ENCODE measurements around the gene PPP2R1B.

Gene PPP2R1B

DNA sequence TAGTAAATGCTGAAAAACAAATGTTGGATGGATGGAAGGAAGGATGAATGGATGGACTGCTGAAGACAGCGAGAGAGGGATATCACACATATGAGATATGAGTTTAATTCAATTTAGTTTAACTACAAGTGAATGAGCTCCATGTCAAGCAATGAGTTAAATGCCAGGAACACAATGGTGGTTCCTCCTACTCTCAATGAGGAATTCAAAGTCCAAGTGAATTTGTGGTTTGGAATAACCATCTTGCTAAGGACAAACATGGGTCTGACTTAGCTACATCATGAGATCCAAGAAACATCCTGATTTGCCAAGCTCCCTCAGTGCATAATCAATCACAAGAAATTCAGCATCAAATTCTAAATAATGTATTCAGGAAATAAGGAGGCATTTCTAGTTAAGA is 26.1 kb upstream of the PPP2R1B start:
- TF ChIP-seq, protein P1, sequence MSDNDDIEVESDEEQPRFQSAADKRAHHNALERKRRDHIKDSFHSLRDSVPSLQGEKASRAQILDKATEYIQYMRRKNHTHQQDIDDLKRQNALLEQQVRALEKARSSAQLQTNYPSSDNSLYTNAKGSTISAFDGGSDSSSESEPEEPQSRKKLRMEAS (IDR thresholded peaks at IDR 0.05): no peak
- TF ChIP-seq RAD21 (IDR thresholded peaks at IDR 0.05; ENCODE audit: low read depth): no peak
- no peak for TF ChIP-seq CREB1 (IDR thresholded peaks at IDR 0.05; ENCODE audit: low read depth)
- no peak for TF ChIP-seq YY1 (IDR thresholded peaks at IDR 0.05; ENCODE audit: low read depth)
- TF ChIP-seq FOXM1 (IDR thresholded peaks at IDR 0.05; ENCODE audit: borderline replicate concordance, low read depth): no peak
- TF ChIP-seq ZBTB7A (IDR thresholded peaks at IDR 0.05; ENCODE audit: low read depth): no peak
- TF ChIP-seq EP300 (IDR thresholded peaks at IDR 0.05; ENCODE audit: borderline replicate concordance): no peak
- no peak for TF ChIP-seq TAF1 (IDR thresholded peaks at IDR 0.05; ENCODE audit: low read depth)
- no peak for TF ChIP-seq TEAD4 (IDR thresholded peaks at IDR 0.05)
- TF ChIP-seq NFIC (IDR thresholded peaks at IDR 0.05): no peak
- no peak for TF ChIP-seq EGR1 (IDR thresholded peaks at IDR 0.05)

DNA sequence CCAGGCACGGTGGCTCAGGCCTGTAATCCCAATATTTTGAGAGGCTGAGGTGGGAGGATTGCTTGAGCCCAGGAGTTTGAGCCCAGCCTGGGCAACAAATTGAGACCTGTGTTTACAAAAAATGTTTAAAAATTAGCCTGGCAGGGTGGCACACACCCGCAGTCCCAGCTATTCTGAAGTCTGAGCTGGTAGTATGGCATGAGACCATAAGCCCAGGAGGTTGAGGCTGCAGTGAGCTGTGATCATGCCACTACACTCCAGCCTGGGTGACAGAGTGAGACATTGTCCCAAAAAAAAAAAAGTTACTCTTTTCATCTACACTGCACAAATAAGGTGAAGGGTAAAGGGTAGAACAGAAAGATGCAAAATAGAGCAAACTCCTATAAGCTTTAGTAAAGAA is 22.3 kb upstream of the PPP2R1B start:
- TF ChIP-seq ZBTB7A (IDR thresholded peaks at IDR 0.05; ENCODE audit: low read depth) (no peak), CREB1 (IDR thresholded peaks at IDR 0.05; ENCODE audit: low read depth) (no peak), EGR1 (IDR thresholded peaks at IDR 0.05) (no peak), EP300 (IDR thresholded peaks at IDR 0.05; ENCODE audit: borderline replicate concordance) (no peak), CEBPB (IDR thresholded peaks at IDR 0.05) (no peak), FOXM1 (IDR thresholded peaks at IDR 0.05; ENCODE audit: borderline replicate concordance, low read depth) (no peak), TCF12 (IDR thresholded peaks at IDR 0.05; ENCODE audit: low read depth) (no peak), YY1 (IDR thresholded peaks at IDR 0.05; ENCODE audit: low read depth) (no peak), TAF1 (IDR thresholded peaks at IDR 0.05; ENCODE audit: low read depth) (no peak), TEAD4 (IDR thresholded peaks at IDR 0.05) (no peak), NFIC (IDR thresholded peaks at IDR 0.05) (no peak)
- TF ChIP-seq, protein P1 (IDR thresholded peaks at IDR 0.05): no peak
- TF ChIP-seq, protein P2, sequence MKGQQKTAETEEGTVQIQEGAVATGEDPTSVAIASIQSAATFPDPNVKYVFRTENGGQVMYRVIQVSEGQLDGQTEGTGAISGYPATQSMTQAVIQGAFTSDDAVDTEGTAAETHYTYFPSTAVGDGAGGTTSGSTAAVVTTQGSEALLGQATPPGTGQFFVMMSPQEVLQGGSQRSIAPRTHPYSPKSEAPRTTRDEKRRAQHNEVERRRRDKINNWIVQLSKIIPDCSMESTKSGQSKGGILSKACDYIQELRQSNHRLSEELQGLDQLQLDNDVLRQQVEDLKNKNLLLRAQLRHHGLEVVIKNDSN (IDR thresholded peaks at IDR 0.05): no peak
- TF ChIP-seq, protein P3, sequence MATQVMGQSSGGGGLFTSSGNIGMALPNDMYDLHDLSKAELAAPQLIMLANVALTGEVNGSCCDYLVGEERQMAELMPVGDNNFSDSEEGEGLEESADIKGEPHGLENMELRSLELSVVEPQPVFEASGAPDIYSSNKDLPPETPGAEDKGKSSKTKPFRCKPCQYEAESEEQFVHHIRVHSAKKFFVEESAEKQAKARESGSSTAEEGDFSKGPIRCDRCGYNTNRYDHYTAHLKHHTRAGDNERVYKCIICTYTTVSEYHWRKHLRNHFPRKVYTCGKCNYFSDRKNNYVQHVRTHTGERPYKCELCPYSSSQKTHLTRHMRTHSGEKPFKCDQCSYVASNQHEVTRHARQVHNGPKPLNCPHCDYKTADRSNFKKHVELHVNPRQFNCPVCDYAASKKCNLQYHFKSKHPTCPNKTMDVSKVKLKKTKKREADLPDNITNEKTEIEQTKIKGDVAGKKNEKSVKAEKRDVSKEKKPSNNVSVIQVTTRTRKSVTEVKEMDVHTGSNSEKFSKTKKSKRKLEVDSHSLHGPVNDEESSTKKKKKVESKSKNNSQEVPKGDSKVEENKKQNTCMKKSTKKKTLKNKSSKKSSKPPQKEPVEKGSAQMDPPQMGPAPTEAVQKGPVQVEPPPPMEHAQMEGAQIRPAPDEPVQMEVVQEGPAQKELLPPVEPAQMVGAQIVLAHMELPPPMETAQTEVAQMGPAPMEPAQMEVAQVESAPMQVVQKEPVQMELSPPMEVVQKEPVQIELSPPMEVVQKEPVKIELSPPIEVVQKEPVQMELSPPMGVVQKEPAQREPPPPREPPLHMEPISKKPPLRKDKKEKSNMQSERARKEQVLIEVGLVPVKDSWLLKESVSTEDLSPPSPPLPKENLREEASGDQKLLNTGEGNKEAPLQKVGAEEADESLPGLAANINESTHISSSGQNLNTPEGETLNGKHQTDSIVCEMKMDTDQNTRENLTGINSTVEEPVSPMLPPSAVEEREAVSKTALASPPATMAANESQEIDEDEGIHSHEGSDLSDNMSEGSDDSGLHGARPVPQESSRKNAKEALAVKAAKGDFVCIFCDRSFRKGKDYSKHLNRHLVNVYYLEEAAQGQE (IDR thresholded peaks at IDR 0.05; ENCODE audit: low read depth): no peak

DNA sequence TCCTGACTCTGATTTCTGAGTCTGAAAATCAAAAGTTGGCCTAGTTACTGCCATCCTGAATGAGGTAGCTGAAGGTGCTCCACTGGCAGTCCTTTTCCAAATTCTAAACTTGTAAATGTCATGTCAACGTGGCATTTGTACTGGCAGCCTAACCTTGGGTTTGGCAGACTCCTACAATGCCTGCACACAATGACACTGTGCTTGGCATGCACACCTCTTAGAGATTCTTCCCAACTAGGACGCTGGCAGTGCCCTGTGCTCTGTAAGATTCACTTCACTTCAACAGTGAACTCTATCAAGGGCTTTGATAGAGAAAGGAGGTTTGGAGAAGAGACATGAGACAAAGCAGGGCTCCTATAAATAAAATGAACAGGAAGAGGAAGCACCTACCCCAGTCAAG is 21.9 kb upstream of the PPP2R1B start:
- TF ChIP-seq, protein P1 (IDR thresholded peaks at IDR 0.05): no peak
- TF ChIP-seq, protein P2 (IDR thresholded peaks at IDR 0.05): no peak
- TF ChIP-seq EP300 (IDR thresholded peaks at IDR 0.05; ENCODE audit: borderline replicate concordance) (no peak), FOXM1 (IDR thresholded peaks at IDR 0.05; ENCODE audit: borderline replicate concordance, low read depth) (no peak), ZBTB7A (IDR thresholded peaks at IDR 0.05; ENCODE audit: low read depth) (no peak), TCF12 (IDR thresholded peaks at IDR 0.05; ENCODE audit: low read depth) (no peak), TAF1 (IDR thresholded peaks at IDR 0.05; ENCODE audit: low read depth) (no peak), CEBPB (IDR thresholded peaks at IDR 0.05) (no peak), TEAD4 (IDR thresholded peaks at IDR 0.05) (no peak), RAD21 (IDR thresholded peaks at IDR 0.05; ENCODE audit: low read depth) (no peak), YY1 (IDR thresholded peaks at IDR 0.05; ENCODE audit: low read depth) (no peak), EGR1 (IDR thresholded peaks at IDR 0.05) (no peak), NFIC (IDR thresholded peaks at IDR 0.05) (no peak), CREB1 (IDR thresholded peaks at IDR 0.05; ENCODE audit: low read depth) (no peak)
- TF ChIP-seq, protein P3 (IDR thresholded peaks at IDR 0.05; ENCODE audit: low read depth): no peak

DNA sequence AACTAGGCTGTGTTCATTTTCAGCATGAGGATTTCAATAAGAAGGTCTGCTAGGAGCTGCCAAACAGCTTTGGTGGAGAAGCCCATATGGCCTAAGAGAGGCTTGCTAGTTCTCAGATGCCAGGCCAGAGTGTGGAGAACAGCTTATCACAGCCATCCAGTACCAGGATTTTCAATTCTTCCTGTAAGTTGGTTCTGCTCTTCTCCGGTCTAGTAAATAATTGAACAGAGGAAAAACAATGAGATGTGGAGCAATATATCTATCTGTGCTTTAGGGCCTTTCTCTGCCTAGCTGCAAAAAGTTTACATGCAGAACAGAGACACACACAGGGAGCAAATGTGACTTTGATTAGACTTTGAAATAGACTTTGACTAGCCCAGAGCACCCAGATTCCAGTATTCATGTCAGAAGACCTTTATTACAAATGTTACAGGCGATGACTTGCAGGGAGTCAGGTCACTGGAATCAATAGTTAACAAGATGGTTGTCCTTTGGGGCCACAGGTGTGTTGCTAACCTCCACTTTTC is 19.8 kb upstream of the PPP2R1B start:
- TF ChIP-seq NFIC (IDR thresholded peaks at IDR 0.05) (no peak), ZBTB7A (IDR thresholded peaks at IDR 0.05; ENCODE audit: low read depth) (no peak), CREB1 (IDR thresholded peaks at IDR 0.05; ENCODE audit: low read depth) (no peak), RAD21 (IDR thresholded peaks at IDR 0.05; ENCODE audit: low read depth) (no peak), YY1 (IDR thresholded peaks at IDR 0.05; ENCODE audit: low read depth) (no peak), TCF12 (IDR thresholded peaks at IDR 0.05; ENCODE audit: low read depth) (no peak), EP300 (IDR thresholded peaks at IDR 0.05; ENCODE audit: borderline replicate concordance) (no peak), FOXM1 (IDR thresholded peaks at IDR 0.05; ENCODE audit: borderline replicate concordance, low read depth) (no peak)

DNA sequence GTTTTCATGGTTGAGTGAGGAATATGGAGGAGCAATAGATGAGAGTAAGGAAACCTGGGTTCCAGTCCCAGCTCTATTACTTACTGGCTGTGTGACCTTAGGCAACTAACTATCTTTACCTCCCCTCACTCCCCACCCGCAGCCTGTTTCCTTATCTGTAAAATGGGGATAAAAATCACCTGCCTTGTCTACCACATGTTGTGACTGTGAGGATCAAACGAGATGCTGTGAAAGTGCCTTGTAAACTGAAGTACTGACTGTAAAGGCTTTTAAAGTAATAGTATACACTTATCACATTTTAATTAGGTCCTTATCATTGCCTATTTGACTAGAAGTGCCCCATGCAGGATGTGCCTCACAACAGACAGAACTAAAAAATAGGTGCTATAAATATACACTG is 18.9 kb upstream of the PPP2R1B start:
- TF ChIP-seq FOXM1 (IDR thresholded peaks at IDR 0.05; ENCODE audit: borderline replicate concordance, low read depth) (no peak), TAF1 (IDR thresholded peaks at IDR 0.05; ENCODE audit: low read depth) (no peak), TEAD4 (IDR thresholded peaks at IDR 0.05) (no peak), EGR1 (IDR thresholded peaks at IDR 0.05) (no peak), TCF12 (IDR thresholded peaks at IDR 0.05; ENCODE audit: low read depth) (no peak), EP300 (IDR thresholded peaks at IDR 0.05; ENCODE audit: borderline replicate concordance) (no peak), NFIC (IDR thresholded peaks at IDR 0.05) (no peak), CEBPB (IDR thresholded peaks at IDR 0.05) (no peak), RAD21 (IDR thresholded peaks at IDR 0.05; ENCODE audit: low read depth) (no peak), YY1 (IDR thresholded peaks at IDR 0.05; ENCODE audit: low read depth) (no peak), CREB1 (IDR thresholded peaks at IDR 0.05; ENCODE audit: low read depth) (no peak)
- TF ChIP-seq, protein P3 (IDR thresholded peaks at IDR 0.05; ENCODE audit: low read depth): no peak
- TF ChIP-seq, protein P1 (IDR thresholded peaks at IDR 0.05): no peak
